NCI-H2029 treated with DMSO at 0.1 percent for 48 hours (cell line): ENCODE data around the gene C1orf216.
"Not testable (repeated sequence)": the region's sequence is repeated elsewhere in the genome, so short reads cannot be mapped to it uniquely, and the experiment has no call there.

Experiments
- DNase-seq: peaks from one replicate; lab custom pipeline; 2025; lab: John Stamatoyannopoulos, UW

The C1orf216 gene

GRCh38 chr1:35706846-35707600, 11.7 kb downstream of the C1orf216 start:
- DNase-seq = no peak

- DNase-seq = no peak
Measured at GRCh38 chr1:35702508-35702907, 16.2 kb downstream of the C1orf216 start.

DNA sequence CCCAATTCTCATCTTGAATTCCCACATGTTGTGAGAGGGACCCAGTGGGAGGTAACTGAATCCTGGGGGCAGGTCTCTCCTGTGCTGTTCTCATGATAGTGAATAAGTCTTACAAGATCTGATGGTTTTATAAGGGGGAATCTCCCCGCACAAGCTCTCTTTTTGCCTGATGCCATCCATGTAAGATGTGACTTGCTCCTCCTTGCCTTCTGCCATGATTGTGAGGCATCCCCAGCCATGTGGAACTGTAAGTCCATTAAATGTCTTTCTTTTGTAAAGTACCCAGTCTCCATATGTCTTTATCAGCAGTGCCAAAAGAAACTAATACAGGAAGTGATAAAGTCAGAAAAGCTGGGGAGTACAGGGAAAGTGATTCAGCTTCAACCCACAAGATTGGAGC, 19.5 kb downstream of the C1orf216 start:
- DNase-seq = not testable (repeated sequence)

DNA sequence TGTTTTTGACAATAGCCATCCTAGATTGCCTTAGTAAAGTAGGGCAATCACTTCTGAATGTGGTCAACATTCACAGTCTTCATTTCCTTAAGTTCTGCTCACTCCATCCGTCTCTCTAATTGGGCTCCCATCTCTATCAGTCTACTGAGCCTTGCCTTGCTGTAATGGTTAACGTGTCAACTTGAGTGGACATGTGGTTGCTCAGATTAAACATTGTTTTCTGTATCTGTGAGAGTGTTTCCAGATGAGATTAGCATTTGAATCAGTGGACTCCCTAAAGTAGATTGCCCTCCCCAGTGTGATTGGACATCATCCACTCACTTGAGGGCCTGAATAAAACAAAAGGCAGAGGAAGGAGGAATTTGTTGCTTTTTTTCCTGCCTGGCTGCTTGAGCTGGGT, 26.4 kb downstream of the C1orf216 start:
- DNase-seq = no peak

GRCh38 chr1:35691571-35692220, 27.0 kb downstream of the C1orf216 start:
- DNase-seq = peak; percentile 45

GRCh38 chr1:35691080-35691479, 27.6 kb downstream of the C1orf216 start:
- no peak for DNase-seq

- not testable (repeated sequence) for DNase-seq
Measured at GRCh38 chr1:35690103-35690502, 28.6 kb downstream of the C1orf216 start.

- DNase-seq = no peak
Measured at GRCh38 chr1:35688161-35688560, 30.5 kb downstream of the C1orf216 start.

DNA sequence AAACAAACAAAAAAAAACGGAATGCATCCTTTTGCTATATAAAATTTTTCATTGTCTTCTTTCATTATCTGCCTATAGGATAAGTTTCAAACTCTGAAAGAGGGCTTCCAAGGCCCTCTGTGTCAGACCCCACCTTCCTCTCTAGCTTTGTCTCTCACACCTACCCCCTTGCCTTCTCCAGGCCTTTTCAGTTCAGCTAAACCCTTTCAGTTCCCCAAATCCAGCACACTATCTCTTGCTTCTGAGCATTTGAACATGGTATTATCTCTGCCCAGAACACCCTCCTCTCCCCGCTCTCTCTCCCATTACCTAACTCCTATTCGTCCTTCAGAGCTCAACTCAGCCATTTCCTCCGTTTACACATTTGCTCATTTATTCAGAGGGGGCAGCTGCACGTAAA, 35.7 kb downstream of the C1orf216 start:
- DNase-seq = no peak

DNA sequence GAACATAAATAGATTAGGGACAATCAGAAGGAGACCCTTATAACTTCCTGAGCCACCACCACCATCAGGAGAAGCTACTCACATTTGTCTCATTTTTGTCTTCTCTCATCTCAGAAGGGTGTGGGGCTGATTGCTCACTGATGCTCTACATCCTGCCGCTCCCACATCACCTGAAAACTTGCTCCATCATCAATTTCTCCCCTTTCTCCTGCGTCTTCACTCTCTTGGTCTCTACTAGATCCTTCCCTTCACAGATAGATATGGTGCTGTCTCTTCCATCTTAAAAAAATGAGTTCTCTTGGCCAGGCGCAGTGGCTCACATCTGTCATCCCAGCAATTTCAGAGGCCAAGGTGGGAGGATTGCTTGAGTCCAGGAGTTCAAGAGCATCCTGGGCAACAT, 38.4 kb downstream of the C1orf216 start:
- no peak for DNase-seq

DNA sequence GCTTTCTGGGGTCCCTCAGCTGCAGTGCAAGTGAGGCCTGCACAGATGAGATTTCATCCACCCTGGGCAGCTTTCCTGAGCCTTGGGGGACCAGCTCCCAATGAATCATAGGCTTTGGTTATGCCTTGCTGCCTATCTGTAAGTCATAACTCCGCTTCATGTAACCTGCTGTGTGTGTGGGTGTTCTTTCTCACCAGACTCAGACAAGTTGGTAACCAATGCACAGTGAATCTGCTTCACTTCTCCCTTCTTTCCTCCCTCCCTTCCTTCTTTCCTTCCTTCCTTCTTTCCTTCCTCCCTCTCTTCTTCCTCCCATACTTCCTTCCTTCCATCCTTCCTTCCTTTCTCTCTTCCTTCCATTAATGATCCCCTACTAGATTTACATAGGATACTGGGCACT, 42.9 kb downstream of the C1orf216 start:
- no peak for DNase-seq

DNA sequence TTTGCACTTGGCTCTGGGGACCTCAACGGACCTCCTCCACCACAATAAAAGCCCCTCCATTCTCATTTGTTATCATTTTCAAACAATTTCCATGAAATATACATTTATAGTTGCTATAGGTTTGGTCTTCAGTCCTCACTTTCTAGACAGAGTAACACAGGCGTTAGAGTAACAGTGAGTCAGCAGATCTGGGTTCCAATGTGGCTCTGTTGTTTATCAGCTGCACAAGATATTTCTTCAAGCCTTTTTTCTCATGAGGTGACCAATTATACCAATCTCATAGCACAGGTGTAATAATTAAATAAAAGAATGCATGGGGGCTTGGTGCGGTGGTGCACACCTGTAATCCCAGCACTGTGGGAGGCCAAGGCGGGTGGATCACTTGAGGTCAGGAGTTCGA, 44.6 kb downstream of the C1orf216 start:
- DNase-seq = no peak

DNA sequence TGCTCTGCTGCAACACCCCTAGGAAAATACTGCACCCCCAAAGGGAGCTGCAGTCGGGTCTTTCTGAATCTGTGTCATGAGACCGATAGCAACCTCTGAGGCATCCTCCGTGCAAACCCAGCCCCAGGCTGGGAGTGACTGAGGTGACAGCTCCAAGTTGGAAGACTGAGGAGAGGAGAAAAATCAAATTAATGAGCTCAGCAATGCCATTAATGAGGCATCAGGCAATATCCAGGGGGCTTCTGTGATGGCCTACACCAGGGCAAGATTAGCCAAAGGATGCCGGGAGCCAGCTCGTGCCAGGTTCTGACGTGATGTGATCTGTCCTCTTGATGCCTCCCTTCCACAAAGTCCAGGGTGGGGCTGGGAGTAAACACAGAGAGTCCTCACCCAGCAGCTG, 46.6 kb downstream of the C1orf216 start:
- no peak for DNase-seq

GRCh38 chr1:35668506-35668905, 50.2 kb downstream of the C1orf216 start:
- no peak for DNase-seq

GRCh38 chr1:35666916-35667315, 51.8 kb downstream of the C1orf216 start:
- DNase-seq = no peak

DNA sequence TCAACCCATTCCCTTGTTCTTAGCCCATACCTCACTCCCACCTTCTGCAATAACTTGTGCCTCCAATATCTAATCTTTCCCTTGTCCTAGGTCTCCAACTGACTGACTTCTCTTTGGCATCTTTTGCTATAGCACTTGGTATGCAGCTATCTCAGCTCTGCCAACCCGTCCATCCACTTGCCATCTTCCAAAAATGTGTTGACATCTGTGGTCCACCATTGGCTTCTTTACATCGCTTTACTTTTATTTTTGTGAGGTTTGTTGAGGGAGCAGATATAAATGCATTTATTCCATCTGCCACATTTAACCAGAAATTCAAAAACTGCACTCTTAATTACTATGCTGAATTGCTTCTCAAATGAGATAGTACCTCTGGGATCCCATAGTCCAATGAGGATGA, 52.5 kb downstream of the C1orf216 start:
- no peak for DNase-seq
